ENCODE data around the gene RHBDL2. TPM values are rescaled to one million over a fixed set of nuclear protein-coding genes. Genes with fewer than 3 reads are reported as not detected.

The RHBDL2 gene
- total RNA-seq, 1 experiment from 2014 or later: 10.9 TPM

GRCh38 chr1:38898653-38899230 lies 42.9 kb downstream of the RHBDL2 start:
- no peaks in the 10 kb centered on the region for H3K9me3 Mint-ChIP-seq (ENCODE audit: low read depth, unreplicated experiment)
- H3K36me3 Mint-ChIP-seq (ENCODE audit: insufficient read depth, unreplicated experiment): no peaks in the 10 kb centered on the region
- no peak for TF ChIP-seq CTCF (IDR thresholded peaks at IDR 0.05; ENCODE audit: unreplicated experiment)
- no peaks in the 10 kb centered on the region for H3K4me1 Mint-ChIP-seq (ENCODE audit: low read depth, unreplicated experiment)
- H3K4me3 Mint-ChIP-seq (ENCODE audit: low read depth, unreplicated experiment): no peak overlapping the region
- no peak overlapping the region for H3K27ac Mint-ChIP-seq (ENCODE audit: unreplicated experiment)
- no TSS peak for BruUV-seq (replicated peaks)
- CTCF ChIA-PET: no interaction called here
- H3K27me3 Mint-ChIP-seq (ENCODE audit: unreplicated experiment): no peaks in the 10 kb centered on the region
- intact Hi-C loops (cut with micrococcal nuclease; ENCODE audit: unreplicated experiment): no loop called here
- DNase-seq: no peak

- CTCF ChIA-PET: no interaction called here
- Mint-ChIP-seq H3K27me3 (ENCODE audit: unreplicated experiment) (no peaks in the 10 kb centered on the region), H3K27ac (ENCODE audit: unreplicated experiment) (no peak overlapping the region), H3K4me3 (ENCODE audit: low read depth, unreplicated experiment) (no peak overlapping the region), H3K4me1 (ENCODE audit: low read depth, unreplicated experiment) (no peaks in the 10 kb centered on the region), H3K36me3 (ENCODE audit: insufficient read depth, unreplicated experiment) (no peaks in the 10 kb centered on the region), H3K9me3 (ENCODE audit: low read depth, unreplicated experiment) (no peaks in the 10 kb centered on the region)
- TF ChIP-seq CTCF (IDR thresholded peaks at IDR 0.05; ENCODE audit: unreplicated experiment): no peak
- DNase-seq: no peak
- intact Hi-C loops (cut with micrococcal nuclease; ENCODE audit: unreplicated experiment): no loop called here
- no TSS peak for BruUV-seq (replicated peaks)
Observed at GRCh38 chr1:38896169-38896568, 45.5 kb downstream of the RHBDL2 start.

GRCh38 chr1:38892976-38893375 lies 48.7 kb downstream of the RHBDL2 start:
- CTCF ChIA-PET: no interaction called here
- no peak for TF ChIP-seq CTCF (IDR thresholded peaks at IDR 0.05; ENCODE audit: unreplicated experiment)
- Mint-ChIP-seq H3K4me1 (ENCODE audit: low read depth, unreplicated experiment) (no peaks in the 10 kb centered on the region), H3K27me3 (ENCODE audit: unreplicated experiment) (no peaks in the 10 kb centered on the region), H3K4me3 (ENCODE audit: low read depth, unreplicated experiment) (no peak overlapping the region), H3K9me3 (ENCODE audit: low read depth, unreplicated experiment) (no peaks in the 10 kb centered on the region), H3K36me3 (ENCODE audit: insufficient read depth, unreplicated experiment) (no peaks in the 10 kb centered on the region), H3K27ac (ENCODE audit: unreplicated experiment) (no peak overlapping the region)
- intact Hi-C loops (cut with micrococcal nuclease; ENCODE audit: unreplicated experiment): no loop called here
- BruUV-seq (replicated peaks): no TSS peak
- DNase-seq: no peak

GRCh38 chr1:38891753-38892152 lies 49.9 kb downstream of the RHBDL2 start:
- Mint-ChIP-seq H3K4me1 (ENCODE audit: low read depth, unreplicated experiment) (no peaks in the 10 kb centered on the region), H3K27ac (ENCODE audit: unreplicated experiment) (no peak overlapping the region), H3K36me3 (ENCODE audit: insufficient read depth, unreplicated experiment) (no peaks in the 10 kb centered on the region), H3K27me3 (ENCODE audit: unreplicated experiment) (no peaks in the 10 kb centered on the region), H3K4me3 (ENCODE audit: low read depth, unreplicated experiment) (no peak overlapping the region), H3K9me3 (ENCODE audit: low read depth, unreplicated experiment) (no peaks in the 10 kb centered on the region)
- no TSS peak for BruUV-seq (replicated peaks)
- intact Hi-C loops (cut with micrococcal nuclease; ENCODE audit: unreplicated experiment): no loop called here
- TF ChIP-seq CTCF (IDR thresholded peaks at IDR 0.05; ENCODE audit: unreplicated experiment): no peak
- no peak for DNase-seq
- CTCF ChIA-PET: no interaction called here
